Thoracic aorta (tissue), 2 donors: ENCODE results near the gene SOCS7. TPM values are rescaled to one million over a fixed set of nuclear protein-coding genes. Genes with fewer than 3 reads are reported as not detected.

Experiments
- ATAC-seq: fragments of 150-250 bp; one replicate; pipeline ENCODE4 v1.8.0; 2017; ENCODE audit warnings: low read depth; ENCODE audit not compliant: insufficient number of reproducible peaks, low FRiP score
- DNase-seq: peaks from one replicate; pipeline ENCODE4 v3.0.0-alpha.2; 2020; ENCODE audit warnings: low spot score
- H3K27ac ChIP-seq, 2 donors: fragments of 200-600 bp; sonication (generic); 1 replicate in 1 of 2; 2 replicates in 1 of 2; pipeline ENCODE4 v1.5.1; 2016; ENCODE audit warnings: mild to moderate bottlenecking in 2 of 2, moderate library complexity in 2 of 2
- H3K27me3 ChIP-seq: fragments of 200-600 bp; sonication (generic); replicated peaks from 2 replicates; pipeline ENCODE4 v1.6.0; 2016; ENCODE audit warnings: mild to moderate bottlenecking; ENCODE audit not compliant: insufficient read depth
- H3K36me3 ChIP-seq: fragments of 200-600 bp; sonication (generic); one replicate; pipeline ENCODE4 v1.5.1; 2016
- H3K4me1 ChIP-seq, 2 donors: fragments of 200-600 bp; sonication (generic); 1 replicate in 1 of 2; 2 replicates in 1 of 2; pipeline versions ENCODE4 v1.5.1 to v1.6.0; 2016; ENCODE audit warnings: low read depth in 2 of 2, mild to moderate bottlenecking in 1 of 2; ENCODE audit not compliant: control insufficient read depth in 1 of 2
- H3K4me3 ChIP-seq: fragments of 200-600 bp; sonication (generic); 2 replicates; pipeline ENCODE4 v1.5.1; 2016; ENCODE audit warnings: mild to moderate bottlenecking
- H3K9me3 ChIP-seq: fragments of 200-600 bp; sonication (generic); 2 replicates; pipeline ENCODE4 v1.5.1; 2016
- CTCF ChIP-seq: fragments of 200-600 bp; sonication (generic); IDR thresholded peaks from one replicate; pipeline ENCODE4 v1.5.1; 2019; ENCODE audit warnings: antibody characterized with exemption
- total RNA-seq, 2 donors: library from RNA; depleted of rRNA; stranded (reverse); fragments of >200 nt; gene quantifications; one replicate each; pipeline versions ENCODE4 v1.1.0 to v1.2.3, GENCODE V29; 2016

The SOCS7 gene
- total RNA-seq, 2 donors from 2014 or later: 14.3 to 21.9 TPM

DNA sequence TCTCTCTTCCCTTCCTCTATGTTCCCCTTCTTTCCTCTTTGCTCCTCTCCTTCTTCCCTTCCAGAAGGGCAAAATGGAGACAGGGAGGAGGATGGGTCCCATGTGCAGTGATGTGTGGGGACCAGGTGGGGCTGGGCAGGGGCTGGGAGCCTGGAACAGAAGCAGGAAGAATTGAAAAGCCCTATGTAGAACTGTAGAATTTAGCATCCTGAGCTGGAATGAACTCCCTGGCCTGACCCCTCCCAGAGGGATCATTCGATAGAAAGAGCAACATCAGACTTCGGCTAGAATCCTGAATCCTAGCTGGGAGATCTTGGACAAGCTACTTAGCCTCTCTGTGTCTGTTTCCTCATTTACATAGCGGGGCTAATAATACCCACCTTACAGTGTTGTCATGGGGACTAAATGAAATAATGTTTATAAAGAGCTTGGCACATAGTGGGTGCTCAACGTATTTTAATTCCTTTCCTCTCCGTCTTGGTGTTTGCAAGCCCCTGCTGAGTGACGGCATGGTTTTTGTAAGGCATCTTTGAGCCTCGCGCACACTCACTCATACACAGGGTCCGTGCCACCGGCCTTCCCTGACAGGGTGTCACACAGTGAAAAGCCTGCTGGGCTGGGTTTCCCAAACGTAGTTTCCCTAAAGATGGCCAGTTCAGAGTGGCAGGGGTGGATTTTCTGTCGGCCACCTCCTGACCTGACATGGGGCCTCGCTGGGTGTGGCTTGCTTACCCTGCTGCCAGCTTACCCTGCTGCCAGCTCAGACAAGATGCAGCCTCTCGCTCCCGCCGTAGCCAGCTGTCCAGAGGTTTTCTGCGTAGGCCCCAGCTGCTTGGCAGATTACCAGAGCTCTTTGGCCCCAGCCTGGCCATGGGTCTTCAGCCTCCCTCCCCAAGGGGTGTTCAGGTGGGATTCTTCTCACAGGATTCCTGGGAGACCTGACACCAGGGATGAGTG, 70.5 kb downstream of the SOCS7 start:
- no peak for TF ChIP-seq CTCF
- Histone ChIP-seq H3K27ac (peak overlapping the region; percentile 67 to 88), H3K27me3 (no peaks in the 10 kb centered on the region), H3K9me3 (no peaks in the 10 kb centered on the region), H3K36me3 (no peaks in the 10 kb centered on the region), H3K4me1 (peaks cover 26 to 57% of the 10 kb centered on the region in 2 donors), H3K4me3 (peak overlapping the region; percentile 63)
- DNase-seq (no peak), ATAC-seq (no peak)

- H3K9me3 ChIP-seq: no peaks in the 10 kb centered on the region
- H3K27ac ChIP-seq: peak overlapping the region in 1 of 2 donors; percentile 99
- ATAC-seq (no peak), DNase-seq (no peak)
- no peaks in the 10 kb centered on the region for H3K27me3 ChIP-seq
- no peak for TF ChIP-seq CTCF
- peaks cover 33 to 62% of the 10 kb centered on the region in 2 donors for H3K4me1 ChIP-seq
- H3K36me3 ChIP-seq: no peaks in the 10 kb centered on the region
- H3K4me3 ChIP-seq: no peak overlapping the region
Measured at GRCh38 chr17:38424297-38424972, 72.8 kb downstream of the SOCS7 start.

DNA sequence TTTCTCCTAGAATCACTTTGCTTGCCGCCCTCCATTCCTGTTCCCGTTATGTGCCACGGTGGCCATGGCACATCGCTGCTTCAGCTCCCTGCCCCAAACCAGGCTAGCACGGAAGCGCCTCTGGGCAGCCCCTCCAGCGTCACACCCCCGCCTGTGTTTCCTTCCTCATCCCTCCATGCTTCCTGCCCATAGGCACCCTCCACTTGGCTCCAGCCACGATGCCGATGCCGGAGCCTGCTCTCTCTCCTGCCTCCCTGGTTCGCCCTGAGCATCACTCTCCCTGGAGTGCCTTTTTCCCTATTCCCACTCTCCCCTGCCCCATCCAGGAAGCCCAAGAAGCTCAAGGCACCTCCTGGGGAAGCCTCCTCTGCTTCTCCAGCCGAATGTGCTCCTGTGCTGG, 73.4 kb downstream of the SOCS7 start:
- ATAC-seq: no peak
- Histone ChIP-seq H3K27me3 (no peaks in the 10 kb centered on the region), H3K4me1 (peaks cover 34 to 62% of the 10 kb centered on the region in 2 donors), H3K27ac (peak overlapping the region; percentile 6 to 99), H3K36me3 (no peaks in the 10 kb centered on the region), H3K4me3 (no peak overlapping the region), H3K9me3 (no peaks in the 10 kb centered on the region)
- no peak for TF ChIP-seq CTCF
- no peak for DNase-seq

DNA sequence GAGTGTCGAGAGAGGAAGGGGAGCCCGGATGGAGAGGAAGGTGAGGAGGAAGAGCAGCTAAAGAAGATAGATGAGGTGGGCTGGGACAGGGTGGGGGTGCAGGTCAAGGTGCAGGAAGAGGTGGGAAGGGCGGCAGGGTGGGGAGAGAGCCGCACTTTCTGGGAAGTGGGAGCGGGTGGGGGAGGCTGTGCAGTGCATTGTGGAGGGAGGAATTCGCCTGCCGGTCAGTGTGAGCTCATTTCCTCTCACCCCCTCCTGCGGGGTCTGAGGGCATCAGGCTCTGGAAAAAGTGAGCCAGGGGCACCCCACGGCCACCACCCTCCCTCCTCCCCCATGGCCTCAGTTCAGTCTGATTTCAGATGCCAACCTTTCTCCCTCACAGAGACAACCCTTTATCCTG, 74.1 kb downstream of the SOCS7 start:
- H3K27me3 ChIP-seq: no peaks in the 10 kb centered on the region
- DNase-seq: no peak
- peak overlapping the region; percentile 91 to 99 for H3K27ac ChIP-seq
- TF ChIP-seq CTCF: no peak
- H3K9me3 ChIP-seq: no peaks in the 10 kb centered on the region
- peaks cover 35 to 62% of the 10 kb centered on the region in 2 donors for H3K4me1 ChIP-seq
- no peaks in the 10 kb centered on the region for H3K36me3 ChIP-seq
- no peak for ATAC-seq
- H3K4me3 ChIP-seq: no peak overlapping the region

GRCh38 chr17:38426441-38426840, 74.8 kb downstream of the SOCS7 start:
- no peaks in the 10 kb centered on the region for H3K27me3 ChIP-seq
- no peaks in the 10 kb centered on the region for H3K9me3 ChIP-seq
- no peak for ATAC-seq
- TF ChIP-seq CTCF: no peak
- H3K27ac ChIP-seq: peak overlapping the region; percentile 91 to 99
- DNase-seq: no peak
- peaks cover 32 to 61% of the 10 kb centered on the region in 2 donors for H3K4me1 ChIP-seq
- no peak overlapping the region for H3K4me3 ChIP-seq
- no peaks in the 10 kb centered on the region for H3K36me3 ChIP-seq
